ENCODE measurements around the gene SORL1.
"Not testable (repeated sequence)": the region's sequence is repeated elsewhere in the genome, so short reads cannot be mapped to it uniquely, and the experiment has no call there.

The SORL1 gene

DNA sequence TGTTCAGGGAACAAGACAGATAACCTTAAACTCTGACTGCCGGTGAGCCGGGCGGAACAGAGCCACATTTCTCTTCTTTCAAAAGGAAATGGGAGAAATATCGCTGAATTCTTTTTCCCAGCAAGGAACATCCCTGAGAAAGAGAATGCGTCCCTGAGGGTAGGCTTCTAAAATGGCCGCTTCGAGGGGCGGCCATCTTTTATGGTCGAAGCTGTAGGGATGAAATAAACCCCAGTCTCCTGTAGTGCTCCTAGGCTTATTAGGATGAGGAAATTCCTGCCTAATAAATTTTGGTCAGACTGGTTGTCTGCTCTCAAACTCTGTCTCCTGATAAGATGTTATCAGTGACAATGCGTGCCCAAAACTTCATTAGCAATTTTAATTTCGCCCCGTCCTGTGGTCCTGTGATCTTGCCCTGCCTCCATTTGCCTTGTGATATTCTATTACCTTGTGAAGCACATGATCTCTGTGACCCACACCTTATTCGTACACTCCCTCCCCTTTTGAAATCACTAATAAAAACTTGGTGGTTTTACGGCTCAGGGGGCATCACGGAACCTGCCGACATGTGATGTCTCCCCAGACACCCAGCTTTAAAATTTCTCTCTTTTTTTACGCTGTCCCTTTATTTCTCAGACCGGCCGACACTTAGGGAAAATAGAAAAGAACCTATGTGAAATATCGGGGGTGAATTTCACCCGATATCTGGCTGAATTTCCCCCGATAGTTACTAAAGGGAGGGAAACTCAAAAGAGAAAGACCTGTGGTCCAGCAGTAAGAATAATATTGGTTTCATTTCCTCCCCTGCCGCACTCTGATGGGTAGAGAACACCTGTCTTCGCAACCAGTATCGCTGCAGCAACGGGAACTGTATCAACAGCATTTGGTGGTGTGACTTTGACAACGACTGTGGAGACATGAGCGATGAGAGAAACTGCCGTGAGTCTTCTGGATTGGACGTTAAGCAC, 117.5 kb downstream of the SORL1 start:
- not testable (repeated sequence) for H3K9ac ChIP-seq (ENCODE audit: low read depth, low read length); H3K9me3 ChIP-seq (ENCODE audit: control insufficient read depth, insufficient read depth, low read length); H3K4me1 ChIP-seq (ENCODE audit: control insufficient read depth, insufficient read depth, low read length); H3K27me3 ChIP-seq (ENCODE audit: control insufficient read depth, insufficient read depth, low read length); H3K4me3 ChIP-seq (ENCODE audit: low read depth, low read length); H3K27ac ChIP-seq (ENCODE audit: low read depth, low read length)
- peaks cover 78% of the 10 kb centered on the region for H3K36me3 ChIP-seq (ENCODE audit: control insufficient read depth, insufficient read depth, low read length)

DNA sequence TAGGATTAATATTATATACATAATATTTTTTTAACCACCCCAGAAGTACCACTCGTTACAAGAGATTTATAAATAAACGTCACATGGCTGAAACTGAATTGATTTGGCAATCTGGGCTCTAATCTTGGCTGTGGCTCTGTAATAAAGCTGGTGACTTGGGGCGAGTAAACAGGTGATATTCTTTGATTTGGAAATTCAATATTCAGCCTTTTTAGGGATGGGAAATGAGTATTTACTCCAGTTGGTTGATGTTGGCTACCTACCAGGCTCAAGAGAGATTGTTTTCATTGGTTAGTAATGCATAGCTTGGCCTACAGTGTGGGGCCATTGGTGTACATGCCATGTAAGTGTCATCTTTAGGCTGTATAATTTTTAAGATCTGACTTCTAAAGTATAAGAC, 118.3 kb downstream of the SORL1 start:
- no peaks in the 10 kb centered on the region for H3K9me3 ChIP-seq (ENCODE audit: control insufficient read depth, insufficient read depth, low read length)
- no peak overlapping the region for H3K27ac ChIP-seq (ENCODE audit: low read depth, low read length)
- H3K4me1 ChIP-seq (ENCODE audit: control insufficient read depth, insufficient read depth, low read length) = no peaks in the 10 kb centered on the region
- no peak overlapping the region for H3K9ac ChIP-seq (ENCODE audit: low read depth, low read length)
- peaks cover 82% of the 10 kb centered on the region for H3K36me3 ChIP-seq (ENCODE audit: control insufficient read depth, insufficient read depth, low read length)
- H3K4me3 ChIP-seq (ENCODE audit: low read depth, low read length) = no peak overlapping the region
- H3K27me3 ChIP-seq (ENCODE audit: control insufficient read depth, insufficient read depth, low read length) = no peaks in the 10 kb centered on the region

DNA sequence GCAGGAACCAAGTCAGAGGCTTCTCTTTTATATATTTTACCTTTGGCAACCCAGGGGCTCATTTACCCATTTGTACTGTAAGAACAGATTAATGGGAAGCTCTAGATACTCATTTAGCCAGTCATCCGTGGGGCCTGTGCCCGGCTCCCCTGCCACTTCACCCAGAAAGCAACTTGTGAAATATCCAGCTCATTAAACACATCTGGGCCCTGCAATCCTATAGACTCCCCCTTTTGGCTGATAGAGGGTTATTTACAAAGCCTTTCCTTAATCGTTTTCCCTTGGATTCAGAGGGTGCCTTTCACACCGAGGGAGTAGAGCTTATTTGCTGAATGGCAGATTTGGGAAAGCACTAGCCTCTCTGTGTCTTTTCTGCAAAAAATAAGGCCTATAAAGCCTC, 119.4 kb downstream of the SORL1 start:
- no peaks in the 10 kb centered on the region for H3K4me1 ChIP-seq (ENCODE audit: control insufficient read depth, insufficient read depth, low read length)
- peaks cover 86% of the 10 kb centered on the region for H3K36me3 ChIP-seq (ENCODE audit: control insufficient read depth, insufficient read depth, low read length)
- H3K4me3 ChIP-seq (ENCODE audit: low read depth, low read length) = no peak overlapping the region
- no peak overlapping the region for H3K9ac ChIP-seq (ENCODE audit: low read depth, low read length)
- no peak overlapping the region for H3K27ac ChIP-seq (ENCODE audit: low read depth, low read length)
- no peaks in the 10 kb centered on the region for H3K9me3 ChIP-seq (ENCODE audit: control insufficient read depth, insufficient read depth, low read length)
- H3K27me3 ChIP-seq (ENCODE audit: control insufficient read depth, insufficient read depth, low read length) = no peaks in the 10 kb centered on the region

DNA sequence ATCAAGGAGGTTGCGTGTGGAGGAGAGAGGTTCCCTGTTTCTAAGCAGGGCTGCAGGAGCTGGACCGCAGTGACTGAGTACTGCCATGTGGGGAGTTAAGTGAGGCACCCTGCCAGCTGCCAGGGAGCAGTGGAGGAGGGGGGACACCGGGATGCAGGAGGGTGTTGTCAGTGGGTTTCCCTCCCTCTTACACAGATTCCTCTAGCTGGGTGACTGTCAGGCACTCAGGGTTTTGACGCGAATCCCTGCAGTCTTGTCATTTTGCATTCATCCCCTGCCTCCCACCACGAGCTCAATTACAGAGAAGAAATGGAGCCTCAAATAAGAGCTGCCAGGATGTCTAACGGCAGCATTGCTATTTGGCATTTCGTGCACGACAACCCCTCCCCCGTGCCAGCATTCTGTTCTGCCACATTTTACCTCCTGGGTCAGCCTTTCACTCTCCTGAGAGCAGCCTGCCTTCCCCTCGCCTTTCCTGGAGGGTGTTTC, 120.5 kb downstream of the SORL1 start:
- no peak overlapping the region for H3K27ac ChIP-seq (ENCODE audit: low read depth, low read length)
- H3K4me1 ChIP-seq (ENCODE audit: control insufficient read depth, insufficient read depth, low read length) = no peaks in the 10 kb centered on the region
- peaks cover 86% of the 10 kb centered on the region for H3K36me3 ChIP-seq (ENCODE audit: control insufficient read depth, insufficient read depth, low read length)

DNA sequence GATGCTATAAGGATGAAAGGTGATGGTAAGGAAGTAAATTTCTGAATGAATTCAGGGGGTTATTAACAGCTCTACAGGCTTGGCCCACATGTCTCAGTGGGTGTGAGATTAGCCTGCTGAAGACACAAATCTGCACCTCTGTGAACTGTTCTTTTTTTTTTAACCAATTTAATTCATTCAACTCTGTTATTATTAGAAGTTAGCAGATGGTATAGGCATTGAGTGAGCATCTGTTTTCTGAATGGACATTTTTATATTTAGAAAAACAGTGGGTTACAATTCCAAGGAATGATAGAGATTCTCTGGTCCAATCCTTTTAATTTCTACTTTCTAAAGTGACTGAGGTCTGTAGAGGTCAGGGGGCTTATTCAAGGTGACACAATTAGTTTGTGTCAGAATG, 122.7 kb downstream of the SORL1 start:
- H3K9me3 ChIP-seq (ENCODE audit: control insufficient read depth, insufficient read depth, low read length) = no peaks in the 10 kb centered on the region
- no peaks in the 10 kb centered on the region for H3K27me3 ChIP-seq (ENCODE audit: control insufficient read depth, insufficient read depth, low read length)
- no peaks in the 10 kb centered on the region for H3K4me1 ChIP-seq (ENCODE audit: control insufficient read depth, insufficient read depth, low read length)
- peaks cover 96% of the 10 kb centered on the region for H3K36me3 ChIP-seq (ENCODE audit: control insufficient read depth, insufficient read depth, low read length)
- H3K27ac ChIP-seq (ENCODE audit: low read depth, low read length) = no peak overlapping the region
- H3K4me3 ChIP-seq (ENCODE audit: low read depth, low read length) = no peak overlapping the region
- H3K9ac ChIP-seq (ENCODE audit: low read depth, low read length) = no peak overlapping the region

More for the DNA sequence above, 120.5 kb downstream of the SORL1 start:
- Histone ChIP-seq H3K27me3 (ENCODE audit: control insufficient read depth, insufficient read depth, low read length) (no peaks in the 10 kb centered on the region), H3K4me3 (ENCODE audit: low read depth, low read length) (no peak overlapping the region), H3K9me3 (ENCODE audit: control insufficient read depth, insufficient read depth, low read length) (no peaks in the 10 kb centered on the region), H3K9ac (ENCODE audit: low read depth, low read length) (no peak overlapping the region)

DNA sequence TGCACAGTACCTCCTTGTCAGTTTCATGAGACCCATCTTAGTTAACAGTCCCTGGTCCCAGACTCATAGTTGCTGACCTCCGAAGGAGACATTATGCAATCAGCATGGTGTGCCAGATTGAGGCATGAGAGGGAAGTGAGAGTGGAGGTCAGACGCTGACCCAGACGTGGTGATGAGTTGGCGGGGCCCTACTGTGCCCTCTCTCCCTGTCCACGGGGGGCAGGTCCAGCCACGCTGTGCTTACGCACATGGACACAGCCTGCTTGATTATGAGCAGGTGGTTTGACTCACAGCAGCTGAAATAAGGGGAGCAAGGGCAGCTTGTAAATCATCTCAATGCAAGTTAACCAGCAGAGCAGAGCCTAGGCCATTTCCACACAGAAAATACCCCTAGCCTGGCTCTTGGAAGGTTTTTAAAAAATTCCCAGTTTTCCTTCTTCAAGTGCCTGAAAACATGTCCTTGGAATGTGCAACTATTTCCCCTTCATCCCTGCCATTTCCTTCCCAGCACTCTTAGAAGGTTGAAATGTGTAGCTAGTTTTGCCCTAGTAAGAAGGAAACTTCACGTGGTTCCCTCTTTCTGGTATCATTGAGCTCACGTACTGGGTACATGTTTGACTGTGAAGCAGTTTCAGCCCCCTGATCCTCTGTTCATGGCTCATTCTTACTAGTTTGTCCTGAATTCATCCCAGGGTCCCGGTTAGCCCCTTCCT, 123.3 kb downstream of the SORL1 start:
- Histone ChIP-seq H3K9ac (ENCODE audit: low read depth, low read length) (no peak overlapping the region), H3K27me3 (ENCODE audit: control insufficient read depth, insufficient read depth, low read length) (no peaks in the 10 kb centered on the region), H3K36me3 (ENCODE audit: control insufficient read depth, insufficient read depth, low read length) (peaks cover 95% of the 10 kb centered on the region), H3K27ac (ENCODE audit: low read depth, low read length) (no peak overlapping the region), H3K9me3 (ENCODE audit: control insufficient read depth, insufficient read depth, low read length) (no peaks in the 10 kb centered on the region), H3K4me1 (ENCODE audit: control insufficient read depth, insufficient read depth, low read length) (no peaks in the 10 kb centered on the region), H3K4me3 (ENCODE audit: low read depth, low read length) (no peak overlapping the region)

DNA sequence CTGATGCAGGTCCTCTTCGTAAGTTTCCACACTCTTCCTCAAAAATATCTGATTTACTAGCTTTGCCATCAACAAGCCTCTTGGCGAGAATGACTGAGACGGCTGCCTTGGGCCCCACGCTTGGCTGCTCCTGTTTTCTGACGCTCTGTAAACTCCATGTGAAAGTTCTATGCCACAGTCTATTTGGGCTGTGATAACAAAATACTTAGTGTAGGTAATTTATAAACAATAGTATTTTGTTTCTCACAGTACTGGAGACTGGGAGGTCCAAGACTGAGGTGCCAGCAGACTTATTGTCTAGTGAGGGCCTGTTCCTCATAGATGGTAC, 123.8 kb downstream of the SORL1 start:
- H3K9me3 ChIP-seq (ENCODE audit: control insufficient read depth, insufficient read depth, low read length) = no peaks in the 10 kb centered on the region
- H3K27ac ChIP-seq (ENCODE audit: low read depth, low read length) = no peak overlapping the region
- no peaks in the 10 kb centered on the region for H3K27me3 ChIP-seq (ENCODE audit: control insufficient read depth, insufficient read depth, low read length)
- H3K36me3 ChIP-seq (ENCODE audit: control insufficient read depth, insufficient read depth, low read length) = peaks cover 94% of the 10 kb centered on the region
- H3K4me3 ChIP-seq (ENCODE audit: low read depth, low read length) = no peak overlapping the region
- H3K4me1 ChIP-seq (ENCODE audit: control insufficient read depth, insufficient read depth, low read length) = no peaks in the 10 kb centered on the region
- H3K9ac ChIP-seq (ENCODE audit: low read depth, low read length) = no peak overlapping the region

DNA sequence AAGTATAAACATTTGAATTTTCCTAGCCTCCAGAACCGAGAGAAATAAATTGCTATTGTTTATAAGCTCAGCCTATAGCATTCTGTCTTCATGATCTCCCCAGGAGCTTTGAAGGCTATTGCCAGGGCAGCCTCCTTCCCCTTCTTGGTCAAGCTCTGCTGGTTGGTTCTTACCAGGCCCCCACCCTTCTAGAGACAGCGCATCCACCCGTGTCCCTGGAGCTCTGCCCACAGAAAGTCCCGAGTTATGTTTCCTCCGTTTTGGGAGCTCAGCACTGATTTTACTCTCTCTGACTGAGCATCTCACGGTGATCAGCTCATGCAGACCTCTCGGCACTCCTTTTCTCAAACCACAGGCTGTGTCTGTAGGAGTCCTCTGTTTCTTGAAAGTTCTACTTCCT, 124.4 kb downstream of the SORL1 start:
- Histone ChIP-seq H3K4me1 (ENCODE audit: control insufficient read depth, insufficient read depth, low read length) (no peaks in the 10 kb centered on the region), H3K4me3 (ENCODE audit: low read depth, low read length) (no peak overlapping the region), H3K9me3 (ENCODE audit: control insufficient read depth, insufficient read depth, low read length) (no peaks in the 10 kb centered on the region), H3K36me3 (ENCODE audit: control insufficient read depth, insufficient read depth, low read length) (peaks cover 94% of the 10 kb centered on the region), H3K27me3 (ENCODE audit: control insufficient read depth, insufficient read depth, low read length) (no peaks in the 10 kb centered on the region), H3K9ac (ENCODE audit: low read depth, low read length) (no peak overlapping the region), H3K27ac (ENCODE audit: low read depth, low read length) (no peak overlapping the region)

DNA sequence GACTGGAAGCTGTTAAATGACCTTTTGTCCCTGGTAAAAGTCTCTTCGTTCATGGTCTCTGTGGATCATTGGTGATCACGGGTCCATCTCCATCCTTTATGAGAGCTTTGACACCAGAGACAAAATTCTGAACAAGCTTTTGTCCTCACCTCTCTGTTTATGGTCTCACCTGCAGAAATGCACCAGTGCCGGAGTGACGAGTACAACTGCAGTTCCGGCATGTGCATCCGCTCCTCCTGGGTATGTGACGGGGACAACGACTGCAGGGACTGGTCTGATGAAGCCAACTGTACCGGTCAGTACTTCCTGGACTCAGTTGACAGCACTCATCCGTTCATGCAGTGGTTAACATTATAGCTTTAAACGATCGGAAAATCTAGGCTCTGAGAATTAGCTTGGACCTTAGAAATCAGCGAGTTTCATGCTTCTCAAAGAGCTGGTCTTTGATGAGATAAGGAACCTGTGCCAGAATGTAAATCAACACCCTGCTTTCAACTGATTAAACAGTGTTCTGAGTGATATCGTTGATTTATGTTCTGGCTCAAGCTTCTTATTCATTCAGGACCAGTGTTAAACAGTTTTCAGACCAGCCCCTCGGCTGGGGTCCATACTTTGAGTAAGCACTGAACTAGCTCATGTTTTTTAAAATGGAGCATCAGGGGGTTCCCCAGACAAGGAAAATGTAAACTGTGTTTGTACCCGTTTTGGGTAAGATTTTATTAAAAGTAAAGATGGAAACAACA, 125.2 kb downstream of the SORL1 start:
- H3K36me3 ChIP-seq (ENCODE audit: control insufficient read depth, insufficient read depth, low read length) = peaks cover 94% of the 10 kb centered on the region
- H3K4me3 ChIP-seq (ENCODE audit: low read depth, low read length) = no peak overlapping the region
- no peaks in the 10 kb centered on the region for H3K4me1 ChIP-seq (ENCODE audit: control insufficient read depth, insufficient read depth, low read length)
- H3K27ac ChIP-seq (ENCODE audit: low read depth, low read length) = no peak overlapping the region
- no peaks in the 10 kb centered on the region for H3K27me3 ChIP-seq (ENCODE audit: control insufficient read depth, insufficient read depth, low read length)
- H3K9ac ChIP-seq (ENCODE audit: low read depth, low read length) = no peak overlapping the region
- H3K9me3 ChIP-seq (ENCODE audit: control insufficient read depth, insufficient read depth, low read length) = no peaks in the 10 kb centered on the region

DNA sequence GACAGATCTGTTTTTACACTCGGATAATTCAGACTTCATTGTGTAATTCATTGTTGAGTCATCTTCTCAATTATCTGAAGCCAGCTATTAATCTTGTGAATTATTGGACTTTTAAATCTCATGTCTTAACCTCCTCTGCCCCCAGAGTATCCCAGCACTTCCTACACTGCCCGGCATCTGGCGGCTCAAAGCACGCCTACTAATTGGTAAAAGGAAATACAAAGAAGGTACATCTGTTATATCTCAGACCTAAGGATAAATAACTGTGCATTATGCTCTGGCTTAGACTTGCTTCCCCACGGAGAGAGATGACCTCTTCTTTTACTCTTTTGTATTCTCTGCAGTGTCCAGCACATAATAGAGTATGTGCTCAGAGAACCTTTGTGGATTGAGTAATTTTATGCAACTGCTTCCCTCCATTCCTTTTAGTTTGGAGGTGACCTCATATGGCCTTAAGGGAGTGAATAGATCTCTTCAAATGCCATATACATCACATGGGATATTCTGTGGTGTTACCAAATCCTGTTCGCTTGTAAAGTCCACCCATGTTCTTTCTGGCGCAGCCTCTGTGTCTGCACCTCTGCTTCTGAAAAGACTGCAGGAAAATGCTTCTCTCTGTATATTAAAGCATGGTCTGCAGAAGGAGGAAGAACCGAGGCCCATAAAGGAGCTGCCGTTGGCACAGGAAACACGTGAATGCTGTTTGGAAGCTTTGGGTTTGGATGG, 126.3 kb downstream of the SORL1 start:
- Histone ChIP-seq H3K9ac (ENCODE audit: low read depth, low read length) (no peak overlapping the region), H3K36me3 (ENCODE audit: control insufficient read depth, insufficient read depth, low read length) (peaks cover 97% of the 10 kb centered on the region), H3K27ac (ENCODE audit: low read depth, low read length) (no peak overlapping the region), H3K9me3 (ENCODE audit: control insufficient read depth, insufficient read depth, low read length) (no peaks in the 10 kb centered on the region), H3K4me3 (ENCODE audit: low read depth, low read length) (no peak overlapping the region), H3K4me1 (ENCODE audit: control insufficient read depth, insufficient read depth, low read length) (no peaks in the 10 kb centered on the region), H3K27me3 (ENCODE audit: control insufficient read depth, insufficient read depth, low read length) (no peaks in the 10 kb centered on the region)

All from HUES48 (cell line).